Trophoblast cell (in vitro differentiated cells and primary cell): ENCODE results near the gene LRRC7.

ENCODE experiments used
- DNase-seq, 2 donors: peaks; one replicate each; pipeline ENCODE4 v3.0.0-alpha.2; 2016
- H2AFZ ChIP-seq: 2 replicates; pipeline ENCODE4 v1.6.1; 2013; ENCODE audit warnings: low read length, moderate library complexity, mild to moderate bottlenecking; ENCODE audit not compliant: insufficient read depth, poor library complexity
- H2AK5ac ChIP-seq: 2 replicates; pipeline ENCODE4 v1.6.1; 2013; ENCODE audit warnings: mild to moderate bottlenecking, low read length
- H2BK120ac ChIP-seq: 2 replicates; pipeline ENCODE4 v1.6.1; 2013; ENCODE audit warnings: low read length, mild to moderate bottlenecking, moderate library complexity; ENCODE audit not compliant: insufficient read depth, poor library complexity
- H2BK12ac ChIP-seq: 2 replicates; pipeline ENCODE4 v1.6.1; 2013; ENCODE audit warnings: mild to moderate bottlenecking, low read length, moderate library complexity
- H2BK5ac ChIP-seq: 2 replicates; pipeline ENCODE4 v1.6.1; 2013; ENCODE audit warnings: low read length, low read depth, moderate library complexity, mild to moderate bottlenecking; ENCODE audit not compliant: poor library complexity
- H3K14ac ChIP-seq: 2 replicates; pipeline ENCODE4 v1.6.1; 2013; ENCODE audit warnings: mild to moderate bottlenecking, low read length
- H3K18ac ChIP-seq: 2 replicates; pipeline ENCODE4 v1.6.1; 2013; ENCODE audit warnings: mild to moderate bottlenecking, low read length
- H3K23ac ChIP-seq: 2 replicates; pipeline ENCODE4 v1.6.1; 2013; ENCODE audit warnings: low read length
- H3K27ac ChIP-seq: 2 replicates; pipeline ENCODE4 v1.5.1; 2013; ENCODE audit warnings: low read depth, mild to moderate bottlenecking, inconsistent platforms, low read length, moderate library complexity
- H3K27me3 ChIP-seq: 2 replicates; pipeline ENCODE4 v1.6.1; 2013; ENCODE audit warnings: inconsistent platforms, mild to moderate bottlenecking, low read length, moderate library complexity; ENCODE audit not compliant: insufficient read depth
- H3K36me3 ChIP-seq, 2 experiments: 1 replicate in 1 of 2; 2 replicates in 1 of 2; pipeline ENCODE4 v1.6.1; 2013; ENCODE audit warnings: low read length in 2 of 2, mild to moderate bottlenecking in 2 of 2, moderate library complexity in 1 of 2; ENCODE audit not compliant: insufficient read depth in 2 of 2, control insufficient read depth in 1 of 2
- H3K4ac ChIP-seq: 2 replicates; pipeline ENCODE4 v1.6.1; 2013; ENCODE audit warnings: low read depth, mild to moderate bottlenecking, low read length, moderate library complexity
- H3K4me1 ChIP-seq, 2 experiments: 1 replicate in 1 of 2; 2 replicates in 1 of 2; pipeline ENCODE4 v1.6.1; 2013; ENCODE audit warnings: low read length in 2 of 2, mild to moderate bottlenecking in 2 of 2, moderate library complexity in 1 of 2; ENCODE audit not compliant: insufficient read depth in 2 of 2, control insufficient read depth in 1 of 2
- H3K4me2 ChIP-seq: 2 replicates; pipeline ENCODE4 v1.6.1; 2013; ENCODE audit warnings: inconsistent platforms, mild to moderate bottlenecking, low read length, moderate library complexity
- H3K4me3 ChIP-seq: 2 replicates; pipeline ENCODE4 v1.5.1; 2013; ENCODE audit warnings: mild to moderate bottlenecking, low read depth, low read length, inconsistent platforms
- H3K79me1 ChIP-seq: one replicate; pipeline ENCODE4 v1.6.1; 2013; ENCODE audit warnings: low read length
- H3K79me2 ChIP-seq: 2 replicates; pipeline ENCODE4 v1.6.1; 2013; ENCODE audit warnings: low read length, mild to moderate bottlenecking; ENCODE audit not compliant: control insufficient read depth, insufficient read depth, poor library complexity
- H3K9ac ChIP-seq: 2 replicates; pipeline ENCODE4 v1.6.1; 2013; ENCODE audit warnings: mild to moderate bottlenecking, low read length
- H3K9me3 ChIP-seq: 2 replicates; pipeline ENCODE4 v1.6.1; 2013; ENCODE audit warnings: low read depth, mild to moderate bottlenecking, control low read depth, inconsistent platforms, low read length; ENCODE audit not compliant: insufficient read depth
- H4K12ac ChIP-seq: 2 replicates; pipeline ENCODE4 v1.6.1; 2013; ENCODE audit warnings: low read depth, mild to moderate bottlenecking, low read length, moderate library complexity
- H4K8ac ChIP-seq: 2 replicates; pipeline ENCODE4 v1.6.1; 2013; ENCODE audit warnings: low read depth, mild to moderate bottlenecking, low read length, moderate library complexity
- H4K91ac ChIP-seq: one replicate; pipeline ENCODE4 v1.6.1; 2013; ENCODE audit warnings: low read depth, mild to moderate bottlenecking, low read length, moderate library complexity
- WGBS: extraction: QIAGEN DNeasy Blood & Tissue Kit; methylation state at CpG from one replicate; pipeline ENCODE4 v1.1.7; 2013; ENCODE audit warnings: missing lambda C conversion rate; ENCODE audit not compliant: insufficient read length, insufficient coverage; ENCODE audit errors: extremely low coverage; 5-methylcytosine and 5-hydroxymethylcytosine counted together

Gene LRRC7

DNA sequence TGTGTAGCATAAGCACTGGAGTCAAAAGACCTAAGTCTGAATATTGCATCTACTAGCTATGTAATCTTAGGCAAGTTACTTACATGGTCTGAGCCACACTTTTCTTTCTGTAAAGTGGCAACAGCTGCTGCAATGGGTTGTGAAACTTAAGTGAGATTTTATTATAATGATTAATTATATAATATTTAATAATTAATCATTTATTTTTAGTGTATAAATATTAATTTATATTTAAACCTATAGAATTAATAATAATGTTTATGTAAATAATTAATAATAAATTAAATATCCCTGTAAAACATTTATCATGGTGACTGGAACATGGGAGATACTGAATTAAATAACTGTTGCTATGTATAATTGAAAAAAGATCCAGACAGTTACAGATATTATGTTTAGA is 457.3 kb downstream of the LRRC7 start:
- Histone ChIP-seq H3K27ac (no peak overlapping the region), H3K36me3 (no peaks in the 10 kb centered on the region), H3K79me1 (no peaks in the 10 kb centered on the region), H4K91ac (no peak overlapping the region), H3K18ac (no peak overlapping the region), H3K23ac (no peak overlapping the region), H3K9ac (no peak overlapping the region), H2BK12ac (no peak overlapping the region), H4K8ac (no peak overlapping the region), H3K4me2 (no peak overlapping the region), H3K27me3 (no peaks in the 10 kb centered on the region), H2AK5ac (no peak overlapping the region), H3K9me3 (no peaks in the 10 kb centered on the region), H3K4ac (no peak overlapping the region), H3K14ac (no peak overlapping the region), H2BK5ac (no peak overlapping the region), H3K79me2 (no peaks in the 10 kb centered on the region), H2AFZ (no peak overlapping the region), H3K4me1 (no peaks in the 10 kb centered on the region), H3K4me3 (no peak overlapping the region), H4K12ac (no peak overlapping the region), H2BK120ac (no peak overlapping the region)
- DNase-seq = no peak

DNA sequence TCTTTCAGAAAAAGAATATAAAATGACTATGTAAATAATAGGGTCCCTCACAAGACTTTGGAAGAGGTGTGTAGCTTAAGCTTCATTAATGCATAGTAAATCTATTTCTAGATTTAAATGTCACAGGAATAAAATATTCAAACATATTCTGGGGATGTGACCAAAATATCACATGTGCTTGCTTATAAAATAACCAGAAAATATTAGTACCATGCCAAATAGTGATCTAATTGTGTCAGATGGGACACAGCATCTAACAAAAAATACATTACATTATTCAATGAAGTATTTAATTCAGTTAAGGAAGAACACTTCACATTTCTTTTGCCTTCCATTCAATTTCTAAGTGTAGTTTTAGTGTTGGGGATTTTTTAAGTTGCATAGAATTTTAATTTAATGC is 458.1 kb downstream of the LRRC7 start:
- no peaks in the 10 kb centered on the region for H3K79me2 ChIP-seq
- no peak for DNase-seq
- H2AK5ac ChIP-seq = no peak overlapping the region
- H3K4me3 ChIP-seq = no peak overlapping the region
- H4K12ac ChIP-seq = no peak overlapping the region
- no peak overlapping the region for H4K8ac ChIP-seq
- H2BK12ac ChIP-seq = no peak overlapping the region
- no peak overlapping the region for H3K27ac ChIP-seq
- H3K18ac ChIP-seq = no peak overlapping the region
- H2BK5ac ChIP-seq = no peak overlapping the region
- H3K23ac ChIP-seq = no peak overlapping the region
- no peak overlapping the region for H2BK120ac ChIP-seq
- H3K9ac ChIP-seq = no peak overlapping the region
- no peak overlapping the region for H2AFZ ChIP-seq
- no peak overlapping the region for H3K14ac ChIP-seq
- H3K27me3 ChIP-seq = no peaks in the 10 kb centered on the region
- no peaks in the 10 kb centered on the region for H3K36me3 ChIP-seq
- H3K9me3 ChIP-seq = no peaks in the 10 kb centered on the region
- H3K4me1 ChIP-seq = no peaks in the 10 kb centered on the region
- H3K79me1 ChIP-seq = no peaks in the 10 kb centered on the region
- no peak overlapping the region for H4K91ac ChIP-seq
- H3K4ac ChIP-seq = no peak overlapping the region
- no peak overlapping the region for H3K4me2 ChIP-seq

DNA sequence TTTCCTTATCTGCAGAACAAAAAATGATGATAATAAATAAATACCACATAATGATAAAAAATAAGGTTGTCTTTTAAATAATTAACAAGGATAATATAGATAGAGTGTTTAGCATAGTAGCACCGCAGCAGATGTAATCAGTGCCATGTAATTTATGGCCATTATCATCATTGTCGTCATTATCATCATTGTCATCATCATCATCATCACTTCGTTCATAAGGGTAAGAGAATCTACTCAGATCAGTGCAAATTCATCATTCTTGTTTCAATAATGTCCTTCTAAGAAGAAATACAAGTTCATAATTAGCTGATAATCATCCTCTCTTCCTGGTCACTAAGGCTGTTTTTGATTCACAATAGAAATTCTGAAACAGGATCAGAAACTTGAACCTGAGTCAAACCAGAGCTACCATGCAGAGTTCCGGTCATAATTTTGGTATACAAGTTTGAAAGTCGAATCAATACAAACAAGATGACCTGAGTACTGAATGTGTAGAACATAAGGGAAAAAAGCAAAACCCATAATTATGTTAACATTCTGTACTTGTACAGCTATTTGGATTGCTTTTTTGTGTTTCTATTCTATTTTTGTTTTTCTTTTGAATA is 465.6 kb downstream of the LRRC7 start:
- H2BK120ac ChIP-seq = no peak overlapping the region
- H2AFZ ChIP-seq = no peak overlapping the region
- no peaks in the 10 kb centered on the region for H3K36me3 ChIP-seq
- no peak overlapping the region for H3K18ac ChIP-seq
- no CpG with 5 or more reads among the region's 5 CpGs for WGBS
- no peak overlapping the region for H3K4me2 ChIP-seq
- no peak overlapping the region for H4K8ac ChIP-seq
- no peaks in the 10 kb centered on the region for H3K79me1 ChIP-seq
- H3K4me1 ChIP-seq = peaks cover 0 to 3% of the 10 kb centered on the region in 2 experiments
- no peak overlapping the region for H3K4me3 ChIP-seq
- H2AK5ac ChIP-seq = no peak overlapping the region
- H4K12ac ChIP-seq = no peak overlapping the region
- no peak overlapping the region for H3K14ac ChIP-seq
- no peaks in the 10 kb centered on the region for H3K79me2 ChIP-seq
- H3K9ac ChIP-seq = no peak overlapping the region
- H2BK5ac ChIP-seq = no peak overlapping the region
- no peak overlapping the region for H3K23ac ChIP-seq
- no peak overlapping the region for H3K4ac ChIP-seq
- H3K27me3 ChIP-seq = no peaks in the 10 kb centered on the region
- H3K27ac ChIP-seq = no peak overlapping the region
- no peaks in the 10 kb centered on the region for H3K9me3 ChIP-seq
- DNase-seq = no peak
- H2BK12ac ChIP-seq = no peak overlapping the region
- H4K91ac ChIP-seq = no peak overlapping the region

DNA sequence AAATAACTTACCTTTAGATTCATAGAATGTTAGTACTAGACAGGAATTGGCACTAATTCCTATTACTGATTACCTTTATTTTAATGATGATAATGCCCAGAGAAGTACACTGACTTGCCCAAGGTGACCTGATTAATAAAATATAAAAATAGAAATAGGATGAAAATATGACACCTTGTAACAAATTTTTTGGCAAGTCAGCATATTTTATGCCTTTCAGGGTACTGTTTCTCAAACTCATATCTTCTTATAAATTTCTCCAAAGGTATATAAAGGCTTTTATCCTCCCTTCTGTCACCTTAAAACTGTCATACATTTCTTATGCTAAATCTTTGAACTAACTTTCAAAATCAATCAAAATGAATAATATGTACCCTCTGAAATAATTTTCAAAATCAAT is 466.2 kb downstream of the LRRC7 start:
- Histone ChIP-seq H2BK5ac (no peak overlapping the region), H2AFZ (no peak overlapping the region), H3K4me3 (no peak overlapping the region), H3K4ac (no peak overlapping the region), H2AK5ac (no peak overlapping the region), H4K91ac (no peak overlapping the region), H3K4me2 (no peak overlapping the region), H3K27ac (no peak overlapping the region), H2BK12ac (no peak overlapping the region), H3K9ac (no peak overlapping the region), H3K4me1 (peaks cover 0 to 3% of the 10 kb centered on the region in 2 experiments), H2BK120ac (no peak overlapping the region), H4K8ac (no peak overlapping the region), H3K27me3 (no peaks in the 10 kb centered on the region), H3K18ac (no peak overlapping the region), H3K36me3 (no peaks in the 10 kb centered on the region), H3K79me2 (no peaks in the 10 kb centered on the region), H3K79me1 (no peaks in the 10 kb centered on the region), H3K9me3 (no peaks in the 10 kb centered on the region), H3K14ac (no peak overlapping the region), H3K23ac (no peak overlapping the region), H4K12ac (no peak overlapping the region)
- no peak for DNase-seq
